K562 (cell line): ENCODE data around the gene MEA1. TPM values are rescaled to one million over a fixed set of nuclear protein-coding genes. Genes with fewer than 3 reads are reported as not detected.

Source experiments
- ATAC-seq: fragments of 200-7000 bp; cut with Tn5 transposase; 3 replicates; pipeline ENCODE4 v1.9.1; 2020; ENCODE audit warnings: moderate library complexity
- BruUV-seq: library from RNA; stranded (reverse); fragments of 400-500 nt; replicated peaks from 2 replicates; lab custom pipeline; 2021; lab: Mats Ljungman, UMichigan
- CTCF ChIA-PET: fragments of 300-600 bp; formaldehyde crosslinking; extraction: SDS; loops from one replicate; lab custom pipeline; 2021; ENCODE audit warnings: low intra/inter-chr PET ratio; lab: Yijun Ruan, JAX
- POLR2A ChIA-PET: fragments of 300-600, 350-650 bp; sonication (Branson Sonifier 250); formaldehyde crosslinking; extraction: SDS; loops from one replicate; lab custom pipeline; 2021; ENCODE audit warnings: antibody characterized with exemption, inconsistent platforms; lab: Yijun Ruan, JAX
- DNase-seq, 4 experiments: peaks; one replicate each; pipeline versions ENCODE4 v3.0.0 to v3.0.0-alpha.2; 2011 to 2018; ENCODE audit warnings: low spot score in 3 of 4, mixed read lengths in 3 of 4; ENCODE audit errors: extremely low read depth in 1 of 4
- FAIRE-seq: peaks from 2 replicates; lab custom pipeline; 2011; peaks lifted over from hg19 to GRCh38; lab: Jason Lieb, UNC
- H2AFZ ChIP-seq: 2 replicates; pipeline ENCODE4 v1.6.0; 2011; ENCODE audit warnings: low read depth, low read length, control low read depth, inconsistent platforms
- H3K27ac ChIP-seq: fragments of 200-600 bp; 3 replicates; pipeline ENCODE4 v1.8.0; 2011; ENCODE audit warnings: low read depth, mild to moderate bottlenecking, control low read depth, inconsistent platforms, low read length, moderate library complexity, mixed read lengths; ENCODE audit errors: extremely low read depth
- H3K27me3 ChIP-seq, 2 experiments: fragments of 300-600 bp in 1 of 2; 2 replicates in 1 of 2; 3 replicates in 1 of 2; pipeline versions ENCODE4 v1.6.0 to v1.8.0; 2011; ENCODE audit warnings: inconsistent platforms in 2 of 2, low read length in 2 of 2, mild to moderate bottlenecking in 1 of 2, mixed read lengths in 1 of 2, moderate library complexity in 1 of 2; ENCODE audit not compliant: control insufficient read depth in 2 of 2, insufficient read depth in 2 of 2
- H3K36me3 ChIP-seq: fragments of 300-600 bp; 3 replicates; pipeline ENCODE4 v1.8.0; 2011; ENCODE audit warnings: mild to moderate bottlenecking, low read length, inconsistent platforms; ENCODE audit not compliant: control insufficient read depth, insufficient read depth
- H3K4me1 ChIP-seq, 2 experiments: fragments of 200-600 bp in 1 of 2; replicated peaks in 1 of 2; 2 replicates in 1 of 2; 3 replicates in 1 of 2; pipeline versions ENCODE4 v1.5.1 to v1.8.0; 2011; ENCODE audit warnings: inconsistent platforms in 2 of 2, low read length in 2 of 2, mild to moderate bottlenecking in 1 of 2, mixed read lengths in 1 of 2, moderate library complexity in 1 of 2; ENCODE audit not compliant: control insufficient read depth in 2 of 2, insufficient read depth in 2 of 2
- H3K4me2 ChIP-seq: 2 replicates; pipeline ENCODE4 v1.6.1; 2011; ENCODE audit warnings: low read length, control low read depth, inconsistent platforms, mixed read lengths; ENCODE audit not compliant: insufficient read depth
- H3K4me3 ChIP-seq: fragments of 200-600 bp; sonication (generic), shearing (Covaris generic); 2 replicates; pipeline ENCODE4 v1.5.1; 2016; ENCODE audit warnings: control low read depth, inconsistent platforms
- H3K79me2 ChIP-seq: fragments of 200-600 bp; 3 replicates; pipeline ENCODE4 v1.8.0; 2011; ENCODE audit warnings: low read length, inconsistent platforms; ENCODE audit not compliant: control insufficient read depth, insufficient read depth
- H3K9ac ChIP-seq, 2 experiments: 2 replicates each; pipeline versions ENCODE4 v1.6.0 to v1.6.1; 2011; ENCODE audit warnings: low read depth in 2 of 2, low read length in 2 of 2, control low read depth in 1 of 2, inconsistent platforms in 1 of 2, mild to moderate bottlenecking in 1 of 2, mixed read lengths in 1 of 2; ENCODE audit not compliant: insufficient read depth in 1 of 2
- H3K9me1 ChIP-seq: one replicate; pipeline ENCODE4 v1.6.0; 2011; ENCODE audit warnings: inconsistent platforms, mild to moderate bottlenecking, low read length, moderate library complexity; ENCODE audit not compliant: control insufficient read depth, insufficient read depth
- H3K9me3 ChIP-seq: replicated peaks from 2 replicates; pipeline ENCODE4 v1.5.1; 2011; ENCODE audit warnings: low read depth, low read length, inconsistent platforms; ENCODE audit not compliant: control insufficient read depth, insufficient read depth
- H4K20me1 ChIP-seq: replicated peaks from 2 replicates; pipeline ENCODE4 v1.6.1; 2011; ENCODE audit warnings: low read length, inconsistent platforms, mixed read lengths; ENCODE audit not compliant: control insufficient read depth, insufficient read depth
- CTCF ChIP-seq, 3 experiments: IDR thresholded peaks in 2 of 3; conservative IDR thresholded peaks in 1 of 3; 2 replicates each; pipeline ENCODE4 v1.5.1; 2011 to 2012; ENCODE audit warnings: low read length in 3 of 3, mild to moderate bottlenecking in 3 of 3, control low read depth in 2 of 3, improper control_type of control experiment in 1 of 3, inconsistent platforms in 1 of 3, low read depth in 1 of 3, mixed read lengths in 1 of 3, moderate library complexity in 1 of 3; ENCODE audit not compliant: insufficient read depth in 2 of 3
- ELK3 ChIP-seq: fragments of 450-650 bp; formaldehyde crosslinking; IDR thresholded peaks from 2 replicates; pipeline ENCODE4 v1.4.0; 2020; ENCODE audit warnings: mild to moderate bottlenecking
- FOXJ3 ChIP-seq: sonication (generic); formaldehyde crosslinking; IDR thresholded peaks from 2 replicates; pipeline ENCODE4 v1.4.0; 2020; ENCODE audit warnings: mild to moderate bottlenecking, missing genetic modification reagents
- HMG20A ChIP-seq: fragments of 450-650 bp; formaldehyde crosslinking; conservative IDR thresholded peaks from 2 replicates; pipeline ENCODE4 v1.4.0; 2020; ENCODE audit warnings: mild to moderate bottlenecking, mixed read lengths
- PML ChIP-seq: IDR thresholded peaks from 2 replicates; pipeline ENCODE4 v1.6.1; 2012; ENCODE audit warnings: low read length, inconsistent platforms
- SETDB1 ChIP-seq: IDR thresholded peaks from one replicate; pipeline ENCODE4 v1.6.1; 2012; ENCODE audit warnings: low read length, control low read depth, inconsistent platforms
- TSHZ1 ChIP-seq: fragments of 250-450 bp; sonication (Bioruptor Pico); IDR thresholded peaks from 2 replicates; pipeline ENCODE4 v1.4.0; 2020; ENCODE audit warnings: mild to moderate bottlenecking, moderate library complexity
- ZNF253 ChIP-seq: fragments of 250-450 bp; sonication (Bioruptor Pico); conservative IDR thresholded peaks from 2 replicates; pipeline ENCODE4 v1.6.1; 2021; ENCODE audit warnings: mild to moderate bottlenecking
- WGBS: fragments of 100-300 bp; shearing (Covaris generic); methylation state at CpG from one replicate; pipeline ENCODE4 v1.1.6; 2016; ENCODE audit warnings: low coverage, mixed read lengths; ENCODE audit not compliant: insufficient coverage; ENCODE audit errors: missing lambda C conversion rate; 5-methylcytosine and 5-hydroxymethylcytosine counted together
- in situ Hi-C: fragments of 300-500 bp; cut with MboI; formaldehyde crosslinking; loops from 4 replicates; pipeline ENCODE4 v1.15.0; 2018; ENCODE audit warnings: inconsistent platforms, mixed read lengths
- intact Hi-C: fragments of 100-400 bp; cut with micrococcal nuclease; formaldehyde crosslinking; loops from 2 replicates; pipeline ENCODE4 v1.14.2; 2022
- polyA plus RNA-seq, 8 experiments: library from polyadenylated mRNA; depleted of rRNA in 4 of 8; stranded (reverse) in 5 of 8; unstranded in 3 of 8; fragments of >200 nt; fragmentation: Nextera tagmentation in 2 of 8; fragmentation: Illumina TruSeq in 1 of 8; extraction: Ambion mirVana in 2 of 8; extraction: Trizol in 1 of 8; gene quantifications; 2 replicates each; pipeline versions ENCODE4 v1.2.1 to v1.2.3, GENCODE V29; 2011 to 2014; ENCODE audit warnings: inconsistent platforms in 1 of 8, missing spikeins in 1 of 8
- total RNA-seq, 7 experiments: library from RNA; depleted of rRNA in 6 of 7; stranded (reverse); fragments of >200 nt in 6 of 7; fragmentation: Illumina TruSeq in 2 of 7; extraction: Trizol in 2 of 7; gene quantifications; 2 replicates each; pipeline versions ENCODE4 v1.2.1 to v1.2.3, GENCODE V29; 2011 to 2021; ENCODE audit warnings: low replicate concordance in 1 of 7

The MEA1 gene
- total and polyA plus RNA-seq, 9 of the 15 experiments (the other 6 are each of a cell fraction or from before 2014, with no cell fraction given) = 86.8 to 210 (median 152) TPM

- in situ Hi-C loops (no loop called here), intact Hi-C loops (no loop called here)
- no peak for ATAC-seq
- TSS peak; percentile 19 for BruUV-seq
- Histone ChIP-seq H3K27ac (no peak overlapping the region), H3K36me3 (peaks cover 69% of the 10 kb centered on the region), H3K9me1 (no peaks in the 10 kb centered on the region), H3K79me2 (peaks cover 37% of the 10 kb centered on the region), H3K4me1 (peaks cover 18 to 21% of the 10 kb centered on the region in 2 experiments; a peak in 4 of 5 replicates), H3K4me3 (no peak overlapping the region), H3K27me3 (no peaks in the 10 kb centered on the region), H3K4me2 (no peak overlapping the region), H3K9me3 (no peaks in the 10 kb centered on the region), H4K20me1 (peaks cover 4% of the 10 kb centered on the region; the same call in 1 of the 2 replicates), H3K9ac (peak overlapping the region in 1 of 2 experiments; percentile 54; a peak in 1 of 4 replicates), H2AFZ (no peak overlapping the region)
- FAIRE-seq = no peak
- no peak for DNase-seq
- POLR2A ChIA-PET = interaction anchor here (0.6 to 1.4 kb wide), 7 partner anchors 27 to 136 kb away, joined by 3 to 7 read pairs (median 3); partner anchors contain the start of genes CNPY3, CUL7, MRPL2 and PPP2R5D
- CTCF ChIA-PET = no interaction called here
- TF ChIP-seq FOXJ3 (no peak), HMG20A (CRISPR knock-in tag) (no peak), TSHZ1 (no peak), ELK3 (CRISPR knock-in tag) (no peak), SETDB1 (no peak), CTCF (IDR thresholded peaks at IDR 0.05 in 2 of 3, conservative IDR thresholded peaks at IDR 0.05 in 1 of 3; ENCODE audit: insufficient read depth in 2 of 3, low read depth in 1 of 3, low read length in 3 of 3) (peak in 2 of 3 experiments; percentile 8 to 43; a peak in 3 of 6 replicates), PML (no peak), ZNF253 (CRISPR knock-in tag) (no peak)
- WGBS = 91% methylated on average over 5 of the region's 6 CpGs
Measured at GRCh38 chr6:43011207-43011606, 2.5 kb downstream of the MEA1 start.
